BJ (cell line): ENCODE measurements around the gene CGB8. TPM values are rescaled to one million over a fixed set of nuclear protein-coding genes. Genes with fewer than 3 reads are reported as not detected.
A peak's percentile ranks its signal among the peaks of the same experiment; 100 is the strongest.
"Not testable (repeated sequence)": the region's sequence is repeated elsewhere in the genome, so short reads cannot be mapped to it uniquely, and the experiment has no call there.

ENCODE experiments used
- CTCF ChIA-PET: fragments of 350-600 bp; formaldehyde crosslinking; extraction: SDS; loops from one replicate; lab custom pipeline; 2021; ENCODE audit warnings: antibody characterized with exemption, inconsistent platforms; lab: Yijun Ruan, JAX
- POLR2A ChIA-PET: fragments of 300-600 bp; sonication (Branson Sonifier 250); formaldehyde crosslinking; extraction: SDS; loops from one replicate; lab custom pipeline; 2021; ENCODE audit warnings: antibody characterized with exemption; lab: Charles Lee
- DNase-seq: peaks from one replicate; pipeline ENCODE4 v3.0.0-alpha.2; 2011; ENCODE audit warnings: low read depth
- H3K27me3 ChIP-seq: 2 replicates; pipeline ENCODE4 v1.6.0; 2011; ENCODE audit warnings: low read length; ENCODE audit not compliant: control insufficient read depth, insufficient read depth
- H3K36me3 ChIP-seq: 2 replicates; pipeline ENCODE4 v1.5.1; 2011; ENCODE audit warnings: low read length; ENCODE audit not compliant: control insufficient read depth, insufficient read depth
- H3K4me3 ChIP-seq: 2 replicates; pipeline ENCODE4 v1.5.1; 2011; ENCODE audit warnings: low read depth, mild to moderate bottlenecking, control low read depth, low read length
- polyA minus RNA-seq: library from RNA; depleted of rRNA, polyadenylated mRNA; stranded (reverse); fragments of >200 nt; gene quantifications from 2 replicates; pipeline ENCODE4 v1.2.3, GENCODE V29; 2011; rRNA and poly(A)+ RNA removed
- polyA plus RNA-seq: library from polyadenylated mRNA; depleted of rRNA; stranded (reverse); fragments of >200 nt; gene quantifications from 2 replicates; pipeline ENCODE4 v1.2.3, GENCODE V29; 2011; rRNA removed
- TF ChIP-seq, protein P1 (sequence below): IDR thresholded peaks from 2 replicates; pipeline ENCODE4 v1.5.1; 2011; ENCODE audit warnings: low read depth, mild to moderate bottlenecking, control low read depth, inconsistent platforms, low read length, moderate library complexity; ENCODE audit not compliant: insufficient read depth

Gene CGB8
- 0.22 TPM in 1 of 2 replicates, not detected in the other for polyA plus RNA-seq
- polyA minus RNA-seq: not detected in 2 replicates

DNA sequence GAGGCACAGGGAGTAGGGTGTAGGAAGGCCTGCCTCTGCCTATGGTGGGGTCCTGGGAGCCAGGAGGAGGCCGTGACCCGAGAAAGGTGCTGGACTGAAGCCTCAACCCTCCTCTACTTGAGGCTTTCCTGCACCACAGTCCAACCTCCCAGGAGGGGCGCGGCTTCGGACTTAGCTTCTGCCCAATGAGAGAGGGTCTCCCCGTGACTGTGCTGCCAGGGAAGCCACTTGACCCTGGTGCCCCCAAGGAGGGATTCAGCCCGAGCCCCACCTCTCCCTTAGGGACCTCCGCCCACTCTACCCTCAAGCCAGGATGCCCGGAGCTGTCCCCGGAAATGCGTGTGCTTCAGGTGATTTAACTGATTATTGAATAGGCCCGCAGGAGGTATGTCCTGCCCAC lies at the start of gene CGB8:
TSS of gene CGB8 (minus strand) at position 101 of the 400 bp plus-strand sequence. CDS start 372 bp downstream, outside the sequence.
- H3K27me3 ChIP-seq, CTCF ChIA-PET, H3K4me3 ChIP-seq, POLR2A ChIA-PET, H3K36me3 ChIP-seq, DNase-seq: not testable (repeated sequence)

- H3K36me3 ChIP-seq: peaks cover 46% of the 10 kb centered on the region
- ChIA-PET POLR2A (interaction anchor here (0.5 to 0.7 kb wide), 2 partner anchors 17 to 77 kb away, joined by 4 to 11 read pairs; partner anchors contain the start of gene LIN7B), CTCF (interaction anchor here (0.6 to 3.9 kb wide), 43 partner anchors 9 to 255 kb away, joined by 3 to 39 read pairs (median 4); partner anchors contain the start of genes HRC and LIN7B)
- no peaks in the 10 kb centered on the region for H3K27me3 ChIP-seq
- no peak for DNase-seq
- TF ChIP-seq, protein P1, sequence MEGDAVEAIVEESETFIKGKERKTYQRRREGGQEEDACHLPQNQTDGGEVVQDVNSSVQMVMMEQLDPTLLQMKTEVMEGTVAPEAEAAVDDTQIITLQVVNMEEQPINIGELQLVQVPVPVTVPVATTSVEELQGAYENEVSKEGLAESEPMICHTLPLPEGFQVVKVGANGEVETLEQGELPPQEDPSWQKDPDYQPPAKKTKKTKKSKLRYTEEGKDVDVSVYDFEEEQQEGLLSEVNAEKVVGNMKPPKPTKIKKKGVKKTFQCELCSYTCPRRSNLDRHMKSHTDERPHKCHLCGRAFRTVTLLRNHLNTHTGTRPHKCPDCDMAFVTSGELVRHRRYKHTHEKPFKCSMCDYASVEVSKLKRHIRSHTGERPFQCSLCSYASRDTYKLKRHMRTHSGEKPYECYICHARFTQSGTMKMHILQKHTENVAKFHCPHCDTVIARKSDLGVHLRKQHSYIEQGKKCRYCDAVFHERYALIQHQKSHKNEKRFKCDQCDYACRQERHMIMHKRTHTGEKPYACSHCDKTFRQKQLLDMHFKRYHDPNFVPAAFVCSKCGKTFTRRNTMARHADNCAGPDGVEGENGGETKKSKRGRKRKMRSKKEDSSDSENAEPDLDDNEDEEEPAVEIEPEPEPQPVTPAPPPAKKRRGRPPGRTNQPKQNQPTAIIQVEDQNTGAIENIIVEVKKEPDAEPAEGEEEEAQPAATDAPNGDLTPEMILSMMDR: peak; percentile 99
- no peak overlapping the region for H3K4me3 ChIP-seq
These were observed 48.8 kb upstream of the CGB8 start for GRCh38 chr19:49097453-49098288.

GRCh38 chr19:49094505-49095482 lies 45.9 kb upstream of the CGB8 start:
- Histone ChIP-seq H3K36me3 (peaks cover 46% of the 10 kb centered on the region), H3K4me3 (no peak overlapping the region), H3K27me3 (no peaks in the 10 kb centered on the region)
- no peak for DNase-seq
- TF ChIP-seq, protein P1: no peak
- POLR2A ChIA-PET: no interaction called here
- CTCF ChIA-PET: interaction anchor here (0.8 to 3.2 kb wide), 7 partner anchors 11 to 114 kb away, joined by 3 to 21 read pairs (median 5); partner anchors contain the start of genes GYS1 and RUVBL2

- ChIA-PET POLR2A (no interaction called here), CTCF (interaction anchor here (0.7 to 1.2 kb wide), 2 partner anchors 18 to 116 kb away, joined by 3 to 4 read pairs; no protein-coding TSS in a partner anchor)
- DNase-seq: no peak
- Histone ChIP-seq H3K36me3 (peaks cover 38% of the 10 kb centered on the region), H3K4me3 (no peak overlapping the region), H3K27me3 (no peaks in the 10 kb centered on the region)
- TF ChIP-seq, protein P1: no peak
These were observed 43.8 kb upstream of the CGB8 start for GRCh38 chr19:49092686-49093085.

GRCh38 chr19:49091391-49092038 lies 42.6 kb upstream of the CGB8 start:
- no peak overlapping the region for H3K4me3 ChIP-seq
- H3K27me3 ChIP-seq: no peaks in the 10 kb centered on the region
- CTCF ChIA-PET: no interaction called here
- TF ChIP-seq, protein P1: no peak
- DNase-seq: no peak
- POLR2A ChIA-PET: no interaction called here
- H3K36me3 ChIP-seq: peaks cover 38% of the 10 kb centered on the region
